Transverse colon (tissue), 4 donors: Measurements from ENCODE around the gene PTPRD. TPM values are rescaled to one million over a fixed set of nuclear protein-coding genes. Genes with fewer than 3 reads are reported as not detected.

Experiments used
- DNase-seq: peaks from one replicate; pipeline ENCODE4 v3.0.0-alpha.2; 2019
- H3K27ac ChIP-seq, 4 donors: fragments of 200-600 bp; sonication (generic); 2 replicates each; pipeline ENCODE4 v1.5.1; 2016 to 2018; ENCODE audit warnings: inconsistent platforms in 4 of 4
- H3K27me3 ChIP-seq: fragments of 200-600 bp; sonication (generic); 2 replicates; pipeline ENCODE4 v1.5.1; 2017; ENCODE audit warnings: inconsistent platforms
- H3K36me3 ChIP-seq, 4 donors: fragments of 200-600 bp; sonication (generic); 2 replicates each; pipeline ENCODE4 v1.5.1; 2017 to 2019; ENCODE audit warnings: inconsistent platforms in 4 of 4
- H3K4me1 ChIP-seq, 4 donors: fragments of 200-600 bp; sonication (generic); 2 replicates each; pipeline ENCODE4 v1.5.1; 2017 to 2020; ENCODE audit warnings: inconsistent platforms in 4 of 4
- H3K4me3 ChIP-seq, 4 donors: fragments of 200-600 bp; sonication (generic); 1 replicate in 1 of 4; 2 replicates in 3 of 4; pipeline versions ENCODE4 v1.5.1 to v1.6.1; 2017 to 2019; ENCODE audit warnings: inconsistent platforms in 4 of 4
- H3K9me3 ChIP-seq, 2 donors: fragments of 200-600 bp; sonication (generic); 2 replicates each; pipeline ENCODE4 v1.5.1; 2017 to 2019; ENCODE audit warnings: inconsistent platforms in 2 of 2
- CTCF ChIP-seq, 5 experiments: fragments of 200-600 bp in 3 of 5; fragments of 450-650 bp in 2 of 5; sonication (generic) in 3 of 5; IDR thresholded peaks; 1 replicate in 2 of 5; 2 replicates in 3 of 5; pipeline ENCODE4 v1.5.1; 2016 to 2017; ENCODE audit warnings: antibody characterized with exemption in 5 of 5, inconsistent platforms in 3 of 5, mild to moderate bottlenecking in 2 of 5, moderate library complexity in 1 of 5
- EP300 ChIP-seq: sonication (generic); formaldehyde crosslinking; IDR thresholded peaks from one replicate; pipeline ENCODE4 v1.6.1; 2017; ENCODE audit warnings: antibody characterized with exemption, low read depth
- POLR2A ChIP-seq: fragments of 450-650 bp; IDR thresholded peaks from one replicate; pipeline ENCODE4 v1.6.1; 2016; ENCODE audit warnings: antibody characterized with exemption, mild to moderate bottlenecking, moderate library complexity
- POLR2AphosphoS5 ChIP-seq, 3 donors: sonication (generic); formaldehyde crosslinking; IDR thresholded peaks; one replicate each; pipeline ENCODE4 v1.6.1; 2016; ENCODE audit warnings: antibody characterized with exemption in 3 of 3
- WGBS, 2 donors: methylation state at CpG; one replicate each; pipeline ENCODE4 v1.1.5; 2018; ENCODE audit warnings: low coverage in 1 of 2; 5-methylcytosine and 5-hydroxymethylcytosine counted together
- in situ Hi-C, 4 donors: fragments of 200-750 bp; cut with MboI; loops; one replicate each; pipeline versions ENCODE4 v1.15.0 to v1.15.1; 2017; ENCODE audit warnings: low sequenced_read_pairs in 3 of 4, low pct_ligation_motif_present in 1 of 4, low pct_unique_long_range_greater_than_20kb in 1 of 4
- intact Hi-C: fragments of 100-400 bp; cut with DNase I; formaldehyde crosslinking; loops from one replicate; pipeline ENCODE4 v1.15.1; 2023; ENCODE audit warnings: low total_unique reads
- total RNA-seq, 4 donors: library from RNA; depleted of rRNA; stranded (reverse); fragments of >200 nt; gene quantifications; one replicate each; pipeline ENCODE4 v1.1.0, GENCODE V29; 2016

PTPRD gene
- total RNA-seq, 4 donors from 2014 or later, result 43.0 to 115 (median 79.1) TPM

- DNase-seq, result no peak
- Histone ChIP-seq H3K4me1 (no peaks in the 10 kb centered on the region), H3K27ac (no peak overlapping the region), H3K9me3 (no peaks in the 10 kb centered on the region), H3K36me3 (no peaks in the 10 kb centered on the region), H3K4me3 (no peak overlapping the region), H3K27me3 (no peaks in the 10 kb centered on the region)
- intact Hi-C loops, result no loop called here
- 89% methylated on average over 4 of the region's 4 CpGs; no CpG with 5 or more reads in 1 of the 2 donors for WGBS, 2 donors
- TF ChIP-seq EP300 (no peak), POLR2A (no peak), CTCF (IDR thresholded peaks at IDR 0.05) (no peak), POLR2AphosphoS5 (IDR thresholded peaks at IDR 0.05) (no peak)
- in situ Hi-C loops, result no loop called here
Measured at GRCh38 chr9:8382777-8383527, 2229.8 kb downstream of the PTPRD start.

DNA sequence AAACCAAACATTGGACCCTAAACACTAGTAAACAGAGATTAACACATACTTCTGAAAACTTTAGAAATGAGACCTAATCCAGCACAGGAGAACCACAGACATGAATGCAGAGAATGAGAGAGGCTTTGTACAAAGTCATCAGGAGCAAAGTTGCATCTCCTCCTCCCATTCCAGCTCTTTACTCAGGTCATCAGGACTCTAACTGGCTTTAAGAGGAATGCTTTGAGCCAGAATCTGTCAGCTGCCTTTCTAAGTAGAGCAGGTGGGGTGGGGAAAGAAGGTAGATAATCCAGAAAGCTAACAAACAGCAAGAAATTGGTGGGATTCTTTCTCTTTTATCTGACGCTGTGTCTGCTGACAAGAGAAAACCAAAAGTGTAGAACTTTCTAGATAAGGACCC lies 2230.5 kb downstream of the PTPRD start:
- no peak for DNase-seq
- WGBS, 2 donors, result 78 to 92% methylated on average over 1 of the region's 1 CpG
- H3K4me3 ChIP-seq, result no peak overlapping the region
- no peaks in the 10 kb centered on the region for H3K9me3 ChIP-seq
- no peak for TF ChIP-seq POLR2AphosphoS5 (IDR thresholded peaks at IDR 0.05)
- no peak for TF ChIP-seq CTCF (IDR thresholded peaks at IDR 0.05)
- TF ChIP-seq EP300, result no peak
- in situ Hi-C loops, result no loop called here
- no peaks in the 10 kb centered on the region for H3K27me3 ChIP-seq
- H3K36me3 ChIP-seq, result no peaks in the 10 kb centered on the region
- H3K4me1 ChIP-seq, result no peaks in the 10 kb centered on the region
- intact Hi-C loops, result no loop called here
- H3K27ac ChIP-seq, result no peak overlapping the region

DNA sequence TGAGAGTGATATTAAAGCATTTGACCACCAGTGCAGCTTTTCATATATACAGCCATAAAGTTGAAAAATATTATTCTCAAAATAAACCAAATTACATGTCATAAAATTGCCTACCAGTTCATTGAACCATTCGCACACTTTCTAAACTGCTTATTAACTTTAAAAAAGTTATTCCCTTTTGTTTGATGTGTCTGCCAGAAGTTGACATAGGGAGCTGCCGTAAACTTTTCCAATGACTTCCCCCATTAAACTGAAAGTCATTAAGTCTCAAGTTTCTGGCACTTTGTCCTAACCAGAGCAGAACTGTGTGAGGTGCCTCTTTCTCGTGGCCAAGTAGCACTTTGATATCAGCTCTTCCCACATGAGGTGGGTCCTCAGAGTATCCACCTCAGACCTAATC lies 2231.2 kb downstream of the PTPRD start:
- no peak for DNase-seq

GRCh38 chr9:8374471-8374870 lies 2238.3 kb downstream of the PTPRD start:
- no peak for TF ChIP-seq POLR2A
- no peak for TF ChIP-seq CTCF (IDR thresholded peaks at IDR 0.05)
- no peak for TF ChIP-seq POLR2AphosphoS5 (IDR thresholded peaks at IDR 0.05)
- TF ChIP-seq EP300, result no peak
- no peak overlapping the region for H3K27ac ChIP-seq
- H3K36me3 ChIP-seq, result peaks cover 0 to 5% (median 0%) of the 10 kb centered on the region in 4 donors
- DNase-seq, result no peak
- no peak overlapping the region for H3K4me3 ChIP-seq
- WGBS, 2 donors, result 93 to 96% methylated on average over 3 of the region's 3 CpGs
- no peaks in the 10 kb centered on the region for H3K4me1 ChIP-seq
- in situ Hi-C loops (no loop called here), intact Hi-C loops (no loop called here)
- no peaks in the 10 kb centered on the region for H3K9me3 ChIP-seq
- no peaks in the 10 kb centered on the region for H3K27me3 ChIP-seq

More for the DNA sequence above, 2231.2 kb downstream of the PTPRD start:
- Histone ChIP-seq H3K9me3 (no peaks in the 10 kb centered on the region), H3K36me3 (no peaks in the 10 kb centered on the region), H3K4me3 (no peak overlapping the region), H3K27ac (no peak overlapping the region), H3K4me1 (no peaks in the 10 kb centered on the region), H3K27me3 (no peaks in the 10 kb centered on the region)
- intact Hi-C loops, result no loop called here
- in situ Hi-C loops, result no loop called here
- WGBS, 2 donors, result 40 to 45% methylated on average over 2 to 3 of the region's 3 CpGs
- no peak for TF ChIP-seq POLR2AphosphoS5 (IDR thresholded peaks at IDR 0.05)
- TF ChIP-seq EP300, result no peak
- TF ChIP-seq POLR2A, result no peak
- TF ChIP-seq CTCF (IDR thresholded peaks at IDR 0.05), result no peak
